Keratinocyte (primary cell): Measurements from ENCODE around the gene NDUFS6. TPM values are rescaled to one million over a fixed set of nuclear protein-coding genes. Genes with fewer than 3 reads are reported as not detected.

Experiments used
- DNase-seq: peaks from one replicate; pipeline ENCODE4 v3.0.0-alpha.2; 2011; ENCODE audit warnings: low read depth, missing footprints, low spot score
- FAIRE-seq: peaks from 2 replicates; lab custom pipeline; 2011; peaks lifted over from hg19 to GRCh38; lab: Jason Lieb, UNC
- H2AFZ ChIP-seq: 2 replicates; pipeline ENCODE4 v1.6.0; 2012; ENCODE audit warnings: low read length, control low read depth, inconsistent platforms; ENCODE audit not compliant: control insufficient read depth
- H3K27ac ChIP-seq: 2 replicates; pipeline ENCODE4 v1.5.1; 2011; ENCODE audit warnings: low read length; ENCODE audit not compliant: control insufficient read depth, insufficient read depth
- H3K27me3 ChIP-seq: 3 replicates; pipeline ENCODE4 v1.6.0; 2011; ENCODE audit warnings: low read length; ENCODE audit not compliant: control insufficient read depth, insufficient read depth; ENCODE audit errors: extremely low read depth
- H3K36me3 ChIP-seq, 2 experiments: 2 replicates in 1 of 2; 3 replicates in 1 of 2; pipeline ENCODE4 v1.5.1; 2011; ENCODE audit warnings: low read length in 2 of 2, mild to moderate bottlenecking in 1 of 2; ENCODE audit not compliant: control insufficient read depth in 2 of 2, insufficient read depth in 2 of 2; ENCODE audit errors: extremely low read depth in 1 of 2
- H3K4me1 ChIP-seq: 3 replicates; pipeline ENCODE4 v1.5.1; 2011; ENCODE audit warnings: low read length; ENCODE audit not compliant: control insufficient read depth, insufficient read depth; ENCODE audit errors: extremely low read depth
- H3K4me2 ChIP-seq: 3 replicates; pipeline ENCODE4 v1.6.0; 2011; ENCODE audit warnings: low read depth, low read length; ENCODE audit not compliant: control insufficient read depth, insufficient read depth; ENCODE audit errors: extremely low read depth
- H3K4me3 ChIP-seq, 3 experiments: fragments of 200-600 bp in 1 of 3; sonication (generic) in 1 of 3; 2 replicates in 2 of 3; 3 replicates in 1 of 3; pipeline ENCODE4 v1.5.1; 2011 to 2016; ENCODE audit warnings: low read length in 3 of 3, mild to moderate bottlenecking in 3 of 3, control low read depth in 2 of 3, inconsistent platforms in 1 of 3, low read depth in 1 of 3, mixed read lengths in 1 of 3, mixed run types in 1 of 3, moderate library complexity in 1 of 3; ENCODE audit not compliant: control insufficient read depth in 2 of 3, insufficient read depth in 2 of 3; ENCODE audit errors: extremely low read depth in 1 of 3
- H3K79me2 ChIP-seq: 2 replicates; pipeline ENCODE4 v1.6.0; 2012; ENCODE audit warnings: low read length; ENCODE audit not compliant: control insufficient read depth, insufficient read depth
- H3K9ac ChIP-seq: 3 replicates; pipeline ENCODE4 v1.6.0; 2011; ENCODE audit warnings: low read length; ENCODE audit not compliant: control insufficient read depth, insufficient read depth; ENCODE audit errors: extremely low read depth
- H3K9me1 ChIP-seq: 3 replicates; pipeline ENCODE4 v1.6.0; 2011; ENCODE audit warnings: low read length; ENCODE audit not compliant: control insufficient read depth, insufficient read depth; ENCODE audit errors: extremely low read depth
- H3K9me3 ChIP-seq: 2 replicates; pipeline ENCODE4 v1.5.1; 2012; ENCODE audit warnings: low read depth, low read length; ENCODE audit not compliant: control insufficient read depth
- H4K20me1 ChIP-seq: 3 replicates; pipeline ENCODE4 v1.6.0; 2011; ENCODE audit warnings: low read length; ENCODE audit not compliant: control insufficient read depth, insufficient read depth; ENCODE audit errors: extremely low read depth
- CTCF ChIP-seq, 3 experiments: IDR thresholded peaks in 1 of 3; conservative IDR thresholded peaks in 1 of 3; optimal IDR thresholded peaks in 1 of 3; 2 replicates in 2 of 3; 3 replicates in 1 of 3; pipeline versions ENCODE3 to v1.5.1; 2011; ENCODE audit warnings: low read length in 3 of 3, mild to moderate bottlenecking in 3 of 3, moderate library complexity in 2 of 3, control low read depth in 1 of 3, inconsistent platforms in 1 of 3; ENCODE audit not compliant: insufficient read depth in 2 of 3; ENCODE audit errors: extremely low read depth in 1 of 3
- EZH2 ChIP-seq: IDR thresholded peaks from one replicate; pipeline ENCODE4 v1.6.1; 2012; ENCODE audit warnings: inconsistent platforms, mild to moderate bottlenecking, low read length, moderate library complexity
- dilution Hi-C: fragments of 300-500 bp; cut with MboI; formaldehyde crosslinking; loops from one replicate; pipeline ENCODE4 v1.7.0; 2020; ENCODE audit warnings: low sequenced_read_pairs; ENCODE audit not compliant: extremely low pct_ligation_motif_present
- polyA plus RNA-seq, 5 experiments: library from polyadenylated mRNA; depleted of rRNA in 3 of 5; stranded (reverse) in 3 of 5; stranded (forward) in 1 of 5; unstranded in 1 of 5; fragments of >200 nt; gene quantifications; 1 replicate in 1 of 5; 2 replicates in 3 of 5; 3 replicates in 1 of 5; pipeline versions ENCODE4 v1.2.1 to v1.2.3, GENCODE V29; 2011 to 2012; ENCODE audit warnings: missing spikeins in 2 of 5, low read depth in 1 of 5, low replicate concordance in 1 of 5

NDUFS6 gene
- polyA plus RNA-seq, 1 donor (not counting 4 experiments of a cell fraction or from before 2014, with no cell fraction given): 66.3 TPM

GRCh38 chr5:1810581-1811101 lies 9.4 kb downstream of the NDUFS6 start:
- Histone ChIP-seq H3K27ac (no peak overlapping the region), H3K9me3 (peaks cover 4% of the 10 kb centered on the region), H3K9ac (no peak overlapping the region), H3K4me1 (peaks cover 13% of the 10 kb centered on the region), H3K36me3 (peaks cover 34 to 66% of the 10 kb centered on the region in 2 experiments), H3K4me2 (no peak overlapping the region), H3K79me2 (peaks cover 66% of the 10 kb centered on the region), H3K9me1 (no peaks in the 10 kb centered on the region), H2AFZ (no peak overlapping the region), H4K20me1 (peaks cover 4% of the 10 kb centered on the region), H3K27me3 (no peaks in the 10 kb centered on the region), H3K4me3 (no peak overlapping the region)
- DNase-seq: no peak
- dilution Hi-C loops: no loop called here
- TF ChIP-seq CTCF (optimal IDR thresholded peaks at IDR 0.05 in 1 of 3, IDR thresholded peaks at IDR 0.05 in 1 of 3, conservative IDR thresholded peaks at IDR 0.05 in 1 of 3; ENCODE audit: extremely low read depth in 1 of 3, insufficient read depth in 2 of 3, low read length in 3 of 3) (no peak), EZH2 (no peak)
- FAIRE-seq: no peak

- no peak overlapping the region for H3K4me3 ChIP-seq
- peaks cover 30 to 51% of the 10 kb centered on the region in 2 experiments for H3K36me3 ChIP-seq
- H3K27me3 ChIP-seq: no peaks in the 10 kb centered on the region
- peaks cover 4% of the 10 kb centered on the region for H4K20me1 ChIP-seq
- dilution Hi-C loops: no loop called here
- no peaks in the 10 kb centered on the region for H3K9me1 ChIP-seq
- H3K4me2 ChIP-seq: no peak overlapping the region
- H2AFZ ChIP-seq: no peak overlapping the region
- no peaks in the 10 kb centered on the region for H3K4me1 ChIP-seq
- H3K9me3 ChIP-seq: no peaks in the 10 kb centered on the region
- FAIRE-seq (no peak), DNase-seq (no peak)
- H3K27ac ChIP-seq: no peak overlapping the region
- no peak for TF ChIP-seq EZH2
- peaks cover 37% of the 10 kb centered on the region for H3K79me2 ChIP-seq
- no peak overlapping the region for H3K9ac ChIP-seq
Observed at GRCh38 chr5:1814183-1815020, 13.2 kb downstream of the NDUFS6 start.
